ENCODE measurements around the gene HK1. TPM values are rescaled to one million over a fixed set of nuclear protein-coding genes. Genes with fewer than 3 reads are reported as not detected.

HK1 gene
- total RNA-seq, 1 donor from 2014 or later, result 84.0 TPM

DNA sequence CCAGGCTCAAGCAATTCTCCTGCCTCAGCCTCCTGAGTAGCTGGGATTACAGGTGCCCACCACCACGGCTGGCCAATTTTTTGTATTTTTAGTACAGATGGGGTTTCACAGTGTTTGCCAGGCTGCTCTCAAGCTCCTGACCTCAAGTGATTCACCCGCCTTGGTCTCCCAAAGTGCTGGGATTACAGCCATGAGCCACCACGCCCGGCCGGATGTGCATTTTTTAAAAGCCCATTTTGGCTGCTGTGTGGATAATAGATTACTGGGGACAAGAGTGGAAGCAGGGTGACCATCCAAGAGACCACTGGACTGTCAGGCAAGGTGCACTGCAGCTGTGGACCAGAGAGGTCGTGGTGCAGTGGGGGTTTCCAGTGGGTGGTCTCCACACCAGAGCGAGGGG lies 36.7 kb upstream of the HK1 start:
- ATAC-seq (no peak), DNase-seq (no peak)
- Histone ChIP-seq H3K27me3 (no peaks in the 10 kb centered on the region), H3K9me3 (no peaks in the 10 kb centered on the region), H3K4me3 (no peak overlapping the region), H3K27ac (no peak overlapping the region), H3K36me3 (no peaks in the 10 kb centered on the region), H3K4me1 (peaks cover 4% of the 10 kb centered on the region)
- intact Hi-C loops (cut with DNase I), result no loop called here
- TF ChIP-seq, protein P1, sequence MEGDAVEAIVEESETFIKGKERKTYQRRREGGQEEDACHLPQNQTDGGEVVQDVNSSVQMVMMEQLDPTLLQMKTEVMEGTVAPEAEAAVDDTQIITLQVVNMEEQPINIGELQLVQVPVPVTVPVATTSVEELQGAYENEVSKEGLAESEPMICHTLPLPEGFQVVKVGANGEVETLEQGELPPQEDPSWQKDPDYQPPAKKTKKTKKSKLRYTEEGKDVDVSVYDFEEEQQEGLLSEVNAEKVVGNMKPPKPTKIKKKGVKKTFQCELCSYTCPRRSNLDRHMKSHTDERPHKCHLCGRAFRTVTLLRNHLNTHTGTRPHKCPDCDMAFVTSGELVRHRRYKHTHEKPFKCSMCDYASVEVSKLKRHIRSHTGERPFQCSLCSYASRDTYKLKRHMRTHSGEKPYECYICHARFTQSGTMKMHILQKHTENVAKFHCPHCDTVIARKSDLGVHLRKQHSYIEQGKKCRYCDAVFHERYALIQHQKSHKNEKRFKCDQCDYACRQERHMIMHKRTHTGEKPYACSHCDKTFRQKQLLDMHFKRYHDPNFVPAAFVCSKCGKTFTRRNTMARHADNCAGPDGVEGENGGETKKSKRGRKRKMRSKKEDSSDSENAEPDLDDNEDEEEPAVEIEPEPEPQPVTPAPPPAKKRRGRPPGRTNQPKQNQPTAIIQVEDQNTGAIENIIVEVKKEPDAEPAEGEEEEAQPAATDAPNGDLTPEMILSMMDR (IDR thresholded peaks at IDR 0.05), result no peak

DNA sequence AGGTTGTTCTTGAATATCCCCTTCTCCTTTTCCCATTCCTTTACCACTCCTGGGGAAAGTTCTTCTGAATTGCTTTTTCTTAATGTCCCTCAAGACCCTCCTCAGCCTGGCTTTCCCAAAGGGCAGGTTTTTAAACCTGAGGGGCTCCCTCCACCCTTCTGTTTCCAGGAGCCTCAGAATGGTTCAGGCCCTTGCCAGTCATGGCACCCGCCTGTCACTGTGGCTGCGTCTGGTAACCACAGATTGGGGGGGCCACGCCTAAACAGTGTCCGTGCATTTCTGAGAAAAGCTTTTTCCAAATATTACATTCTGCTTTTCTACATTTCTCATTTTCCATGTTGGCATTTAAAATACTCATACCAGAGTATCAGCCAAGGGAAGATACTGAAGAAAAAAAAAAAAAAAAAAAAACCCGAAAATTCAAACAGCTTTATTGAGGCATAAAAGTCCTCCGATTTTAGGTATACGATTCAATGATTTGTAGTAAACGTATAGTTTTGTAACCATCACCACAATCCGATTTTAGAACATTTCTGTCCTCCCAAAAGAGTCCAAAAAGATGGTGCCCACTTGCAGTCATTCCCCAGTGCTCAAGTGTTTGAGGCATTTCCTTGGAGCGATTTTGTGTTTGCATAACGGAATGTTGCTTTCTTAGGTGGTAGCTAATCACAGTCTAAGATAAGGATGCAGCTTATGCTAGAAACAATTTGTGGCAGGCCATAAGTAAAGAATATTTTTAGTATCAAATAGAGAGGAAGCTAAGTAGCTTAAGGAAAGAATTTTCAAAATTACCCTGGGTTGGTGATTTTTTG lies 36.0 kb upstream of the HK1 start:
- Histone ChIP-seq H3K4me1 (peaks cover 4% of the 10 kb centered on the region), H3K27me3 (no peaks in the 10 kb centered on the region), H3K36me3 (no peaks in the 10 kb centered on the region), H3K4me3 (no peak overlapping the region), H3K27ac (no peak overlapping the region), H3K9me3 (no peaks in the 10 kb centered on the region)
- TF ChIP-seq, protein P1 (IDR thresholded peaks at IDR 0.05), result no peak
- ATAC-seq (no peak), DNase-seq (no peak)
- intact Hi-C loops (cut with DNase I), result no loop called here

DNA sequence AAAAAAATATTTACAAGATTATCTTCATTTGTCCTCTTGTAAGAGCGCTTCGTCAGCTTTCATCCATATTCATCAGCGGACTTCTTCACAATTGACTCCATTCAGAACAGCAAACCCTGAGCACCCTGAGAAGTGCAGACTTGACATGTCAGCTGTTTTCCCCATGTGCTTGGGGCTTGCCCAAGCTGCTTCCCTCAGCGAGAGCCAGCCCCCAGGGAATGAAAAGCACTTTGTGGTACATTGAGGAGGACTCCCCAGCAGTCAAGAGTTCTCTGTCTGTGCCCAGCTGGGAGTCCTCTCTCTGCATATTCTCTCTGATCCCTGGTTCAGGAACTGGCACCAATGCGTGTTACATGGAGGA lies 35.5 kb upstream of the HK1 start:
- no peak overlapping the region for H3K27ac ChIP-seq
- peaks cover 4% of the 10 kb centered on the region for H3K4me1 ChIP-seq
- H3K9me3 ChIP-seq, result no peaks in the 10 kb centered on the region
- intact Hi-C loops (cut with DNase I), result no loop called here
- no peak for ATAC-seq
- TF ChIP-seq, protein P1 (IDR thresholded peaks at IDR 0.05), result no peak
- H3K36me3 ChIP-seq, result no peaks in the 10 kb centered on the region
- DNase-seq, result no peak
- H3K27me3 ChIP-seq, result no peaks in the 10 kb centered on the region
- no peak overlapping the region for H3K4me3 ChIP-seq

DNA sequence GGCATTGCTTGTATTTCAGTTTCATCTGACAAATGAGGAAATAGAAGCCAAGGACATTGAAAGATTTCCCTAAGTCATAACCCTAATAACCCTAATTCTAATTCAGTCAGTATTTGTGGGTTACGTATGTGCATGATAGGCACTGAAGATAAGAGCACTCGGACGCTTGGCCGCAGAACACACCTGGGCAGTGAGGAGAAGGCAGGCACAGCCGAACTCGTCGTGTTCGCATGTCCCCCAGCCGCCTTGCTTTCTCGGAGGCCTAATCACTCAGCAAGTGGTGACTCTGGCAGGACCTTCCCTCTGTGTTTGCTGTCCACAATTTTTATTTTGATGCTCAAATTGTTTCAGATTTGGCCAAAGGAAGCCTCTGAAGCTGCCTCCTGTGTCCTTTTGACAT lies 34.5 kb upstream of the HK1 start:
- H3K27me3 ChIP-seq, result no peaks in the 10 kb centered on the region
- TF ChIP-seq, protein P1 (IDR thresholded peaks at IDR 0.05), result no peak
- intact Hi-C loops (cut with DNase I), result no loop called here
- H3K4me3 ChIP-seq, result no peak overlapping the region
- peaks cover 4% of the 10 kb centered on the region for H3K4me1 ChIP-seq
- ATAC-seq, result no peak
- H3K9me3 ChIP-seq, result no peaks in the 10 kb centered on the region
- no peaks in the 10 kb centered on the region for H3K36me3 ChIP-seq
- H3K27ac ChIP-seq, result no peak overlapping the region
- DNase-seq, result no peak

DNA sequence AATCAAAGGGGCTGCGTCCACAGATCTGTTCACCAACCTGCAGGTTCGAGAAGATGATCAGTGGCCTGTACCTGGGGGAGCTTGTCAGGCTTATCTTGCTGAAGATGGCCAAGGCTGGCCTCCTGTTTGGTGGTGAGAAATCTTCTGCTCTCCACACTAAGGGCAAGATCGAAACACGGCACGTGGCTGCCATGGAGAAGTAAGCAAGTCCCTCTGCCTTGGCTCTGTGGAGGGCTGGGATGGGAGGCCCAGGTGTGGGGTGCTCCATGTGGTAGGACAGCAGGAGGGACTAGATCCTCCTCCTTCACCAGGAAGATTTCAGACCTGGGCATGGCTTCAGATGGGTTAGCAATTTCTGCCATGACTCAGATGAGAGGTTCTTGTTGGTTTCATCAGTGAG lies 32.3 kb upstream of the HK1 start:
- ATAC-seq (no peak), DNase-seq (no peak)
- Histone ChIP-seq H3K4me1 (no peaks in the 10 kb centered on the region), H3K9me3 (no peaks in the 10 kb centered on the region), H3K4me3 (no peak overlapping the region), H3K27ac (no peak overlapping the region), H3K27me3 (no peaks in the 10 kb centered on the region), H3K36me3 (no peaks in the 10 kb centered on the region)
- TF ChIP-seq, protein P1 (IDR thresholded peaks at IDR 0.05), result no peak
- intact Hi-C loops (cut with DNase I), result no loop called here

All from upper lobe of right lung (tissue), 1 donor.